Measurements from ENCODE around the gene MFNG.

The MFNG gene

GRCh38 chr22:37456346-37456745 lies 29.8 kb downstream of the MFNG start:
- no peak overlapping the region for H3K4me3 ChIP-seq (ENCODE audit: control insufficient read depth, low read depth, low read length)
- no peak for TF ChIP-seq CTCF (conservative IDR thresholded peaks at IDR 0.05; ENCODE audit: control insufficient read depth, insufficient read depth, low read depth, low read length)
- no peak for DNase-seq (ENCODE audit: low read depth)

- no peak for TF ChIP-seq CTCF (conservative IDR thresholded peaks at IDR 0.05; ENCODE audit: control insufficient read depth, insufficient read depth, low read depth, low read length)
- DNase-seq (ENCODE audit: low read depth), result no peak
- no peak overlapping the region for H3K4me3 ChIP-seq (ENCODE audit: control insufficient read depth, low read depth, low read length)
These were observed 30.3 kb downstream of the MFNG start for GRCh38 chr22:37455896-37456295.

- TF ChIP-seq CTCF (conservative IDR thresholded peaks at IDR 0.05; ENCODE audit: control insufficient read depth, insufficient read depth, low read depth, low read length), result no peak
- H3K4me3 ChIP-seq (ENCODE audit: control insufficient read depth, low read depth, low read length), result no peak overlapping the region
- DNase-seq (ENCODE audit: low read depth), result peak; percentile 88
These were observed 31.1 kb downstream of the MFNG start for GRCh38 chr22:37454857-37455686.

- H3K4me3 ChIP-seq (ENCODE audit: control insufficient read depth, low read depth, low read length), result no peak overlapping the region
- TF ChIP-seq CTCF (conservative IDR thresholded peaks at IDR 0.05; ENCODE audit: control insufficient read depth, insufficient read depth, low read depth, low read length), result no peak
- DNase-seq (ENCODE audit: low read depth), result no peak
These were observed 32.5 kb downstream of the MFNG start for GRCh38 chr22:37453696-37454095.

GRCh38 chr22:37451218-37451617 lies 35.0 kb downstream of the MFNG start:
- TF ChIP-seq CTCF (conservative IDR thresholded peaks at IDR 0.05; ENCODE audit: control insufficient read depth, insufficient read depth, low read depth, low read length), result no peak
- no peak for DNase-seq (ENCODE audit: low read depth)
- no peak overlapping the region for H3K4me3 ChIP-seq (ENCODE audit: control insufficient read depth, low read depth, low read length)

GRCh38 chr22:37449331-37450001 lies 36.7 kb downstream of the MFNG start:
- TF ChIP-seq CTCF (conservative IDR thresholded peaks at IDR 0.05; ENCODE audit: control insufficient read depth, insufficient read depth, low read depth, low read length), result no peak
- H3K4me3 ChIP-seq (ENCODE audit: control insufficient read depth, low read depth, low read length), result no peak overlapping the region
- DNase-seq (ENCODE audit: low read depth), result no peak

All from fibroblast of mammary gland (primary cell).